Natural killer cell (primary cell): Measurements from ENCODE around the gene TOR1B. TPM values are rescaled to one million over a fixed set of nuclear protein-coding genes. Genes with fewer than 3 reads are reported as not detected.

Experiments
- ATAC-seq, 3 donors: fragments of 150-1000 bp in 2 of 3; fragments of 200-7000 bp in 1 of 3; cut with Tn5 transposase; 1 replicate in 1 of 3; 2 replicates in 2 of 3; pipeline ENCODE4 v1.10.0; 2021; ENCODE audit warnings: mild to moderate bottlenecking in 2 of 3, moderate library complexity in 2 of 3
- DNase-seq, 2 donors: peaks; one replicate each; pipeline versions ENCODE4 v3.0.0 to v3.0.0-alpha.2; 2013 to 2021; ENCODE audit warnings: mixed read lengths in 1 of 2
- H3K27ac ChIP-seq: one replicate; pipeline ENCODE4 v1.5.1; 2013; ENCODE audit warnings: mild to moderate bottlenecking, low read length
- H3K27me3 ChIP-seq: one replicate; pipeline ENCODE4 v1.6.1; 2013; ENCODE audit warnings: low read length; ENCODE audit not compliant: control insufficient read depth, insufficient read depth
- H3K36me3 ChIP-seq: one replicate; pipeline ENCODE4 v1.6.1; 2013; ENCODE audit warnings: low read length; ENCODE audit not compliant: control insufficient read depth, insufficient read depth
- H3K4me1 ChIP-seq: one replicate; pipeline ENCODE4 v1.6.1; 2013; ENCODE audit warnings: low read length; ENCODE audit not compliant: control insufficient read depth, insufficient read depth
- H3K4me3 ChIP-seq: one replicate; pipeline ENCODE4 v1.5.1; 2013; ENCODE audit warnings: low read length
- H3K9me3 ChIP-seq: one replicate; pipeline ENCODE4 v1.6.1; 2013; ENCODE audit warnings: low read length; ENCODE audit not compliant: control insufficient read depth, insufficient read depth
- H3K27ac Mint-ChIP-seq, 2 donors: one replicate each; pipeline ENCODE4 v1.8.0; 2022; ENCODE audit warnings: mild to moderate bottlenecking in 2 of 2, mixed read lengths in 2 of 2, moderate library complexity in 1 of 2
- H3K27me3 Mint-ChIP-seq, 2 donors: one replicate each; pipeline ENCODE4 v1.8.0; 2022; ENCODE audit warnings: low read depth in 2 of 2, mixed read lengths in 2 of 2
- H3K36me3 Mint-ChIP-seq: one replicate; pipeline ENCODE4 v1.8.0; 2022; ENCODE audit warnings: mixed read lengths
- H3K4me1 Mint-ChIP-seq, 2 donors: one replicate each; pipeline ENCODE4 v1.8.0; 2022; ENCODE audit warnings: mixed read lengths in 2 of 2
- H3K4me3 Mint-ChIP-seq: one replicate; pipeline ENCODE4 v1.8.0; 2022; ENCODE audit warnings: mild to moderate bottlenecking, moderate library complexity, mixed read lengths
- H3K9me3 Mint-ChIP-seq, 2 donors: one replicate each; pipeline ENCODE4 v1.8.0; 2022; ENCODE audit warnings: mixed read lengths in 2 of 2
- CTCF ChIP-seq: fragments of 200-600 bp; IDR thresholded peaks from one replicate; pipeline ENCODE4 v1.8.0; 2022; ENCODE audit warnings: antibody characterized with exemption
- WGBS: methylation state at CpG from one replicate; pipeline ENCODE4 v1.1.7; 2013; ENCODE audit warnings: missing lambda C conversion rate; ENCODE audit not compliant: insufficient coverage; 5-methylcytosine and 5-hydroxymethylcytosine counted together
- intact Hi-C: fragments of 100-400 bp; cut with micrococcal nuclease; formaldehyde crosslinking; loops from one replicate; pipeline ENCODE4 v1.14.2; 2022
- total RNA-seq, 4 donors: library from RNA; stranded (reverse); fragments of 120-200 nt in 1 of 4; gene quantifications; one replicate each; pipeline versions ENCODE4 v1.2.3 to v1.2.4, GENCODE V29; 2013 to 2022

Gene TOR1B
- total RNA-seq, 3 donors from 2014 or later (not counting 1 experiment from before 2014, with no cell fraction given) = 20.2 to 30.5 (median 23.9) TPM

- H3K4me3 Mint-ChIP-seq = peak overlapping the region; percentile 99
These were observed 31.6 kb downstream of the TOR1B start for GRCh38 chr9:129834489-129835127.

GRCh38 chr9:129835128-129835859 is 32.3 kb downstream of the TOR1B start, which contains the start of the genes C9orf78 and USP20:
Gene C9orf78, minus strand, starts transcription at chr9:129835275. Its CDS starts 54 bp downstream, at chr9:129835221.
Gene USP20, plus strand, starts transcription at chr9:129835458. Its CDS starts 17,098 bp downstream, at chr9:129852556.
- DNase-seq (peak; percentile 97 to 99), ATAC-seq (peak; percentile 96 to 100 (median 96))
- H3K27ac Mint-ChIP-seq = peak within 1 kb of the TSS; percentile 98
- Histone ChIP-seq H3K4me3 (peak within 1 kb of the TSS; percentile 98), H3K9me3 (no peaks in the 10 kb centered on the region), H3K4me1 (peaks cover 44% of the 10 kb centered on the region), H3K36me3 (peaks cover 34% of the 10 kb centered on the region), H3K27ac (peak within 1 kb of the TSS; percentile 89), H3K27me3 (no peaks in the 10 kb centered on the region)
- under 1% methylated on average over 81 of the region's 81 CpGs for WGBS
- H3K4me3 Mint-ChIP-seq = peak within 1 kb of the TSS; percentile 99
- H3K27me3 Mint-ChIP-seq = no peaks in the 10 kb centered on the region
- no peaks in the 10 kb centered on the region for H3K9me3 Mint-ChIP-seq
- TF ChIP-seq CTCF = no peak
- intact Hi-C loops = loop anchor here (2.0 kb wide), 1 partner anchor 50 kb away; no protein-coding TSS in a partner anchor
- H3K36me3 Mint-ChIP-seq = no peaks in the 10 kb centered on the region
- peaks cover 54% of the 10 kb centered on the region in 2 donors for H3K4me1 Mint-ChIP-seq

More at GRCh38 chr9:129834489-129835127, 31.6 kb downstream of the TOR1B start:
- H3K27me3 ChIP-seq = no peaks in the 10 kb centered on the region
- WGBS = 3% methylated on average over 32 of the region's 32 CpGs
- H3K27ac ChIP-seq = peak overlapping the region; percentile 89
- peaks cover 52 to 54% of the 10 kb centered on the region in 2 donors for H3K4me1 Mint-ChIP-seq
- H3K27ac Mint-ChIP-seq = peak overlapping the region; percentile 98
- DNase-seq = peak; percentile 35 to 68
- peak overlapping the region; percentile 98 for H3K4me3 ChIP-seq
- peak; percentile 16 to 29 (median 25) for ATAC-seq
- intact Hi-C loops = loop anchor here (2.0 kb wide), 1 partner anchor 50 kb away; no protein-coding TSS in a partner anchor
- H3K27me3 Mint-ChIP-seq = no peaks in the 10 kb centered on the region
- peaks cover 38% of the 10 kb centered on the region for H3K36me3 ChIP-seq
- peaks cover 37% of the 10 kb centered on the region for H3K4me1 ChIP-seq
- no peaks in the 10 kb centered on the region for H3K36me3 Mint-ChIP-seq
- H3K9me3 Mint-ChIP-seq = no peaks in the 10 kb centered on the region
- no peak for TF ChIP-seq CTCF
- H3K9me3 ChIP-seq = no peaks in the 10 kb centered on the region

- H3K9me3 ChIP-seq = no peaks in the 10 kb centered on the region
- Mint-ChIP-seq H3K27ac (peak overlapping the region; percentile 98), H3K27me3 (no peaks in the 10 kb centered on the region), H3K4me1 (peaks cover 54 to 55% of the 10 kb centered on the region in 2 donors), H3K4me3 (peak overlapping the region; percentile 96), H3K36me3 (no peaks in the 10 kb centered on the region), H3K9me3 (no peaks in the 10 kb centered on the region)
- DNase-seq = peak in 1 of 2 donors; percentile 46
- H3K27me3 ChIP-seq = no peaks in the 10 kb centered on the region
- ATAC-seq = no peak
- peaks cover 31% of the 10 kb centered on the region for H3K36me3 ChIP-seq
- no peak for TF ChIP-seq CTCF
- intact Hi-C loops = loop anchor here (2.0 kb wide), 1 partner anchor 49 kb away; no protein-coding TSS in a partner anchor
- peak overlapping the region; percentile 81 for H3K27ac ChIP-seq
- peaks cover 44% of the 10 kb centered on the region for H3K4me1 ChIP-seq
- WGBS = under 1% methylated on average over 17 of the region's 19 CpGs
- peak overlapping the region; percentile 98 for H3K4me3 ChIP-seq
These were observed 32.9 kb downstream of the TOR1B start for GRCh38 chr9:129835860-129836223.
